WTC11 (cell line): ENCODE data around the gene IP6K3. TPM values are rescaled to one million over a fixed set of nuclear protein-coding genes. Genes with fewer than 3 reads are reported as not detected.

Experiments
- ATAC-seq: fragments of 200-7000 bp; cut with Tn5 transposase; 2 replicates; pipeline ENCODE4 v1.10.0; 2021; ENCODE audit warnings: mild to moderate bottlenecking, moderate library complexity
- CTCF ChIA-PET: fragments of 300-600 bp; sonication (Branson Sonifier 250); formaldehyde crosslinking; loops from one replicate; lab custom pipeline; 2021; ENCODE audit warnings: antibody characterized with exemption; lab: Charles Lee
- POLR2A ChIA-PET: fragments of 350-600 bp; sonication (Branson Sonifier 250); formaldehyde crosslinking; loops from one replicate; lab custom pipeline; 2021; ENCODE audit warnings: antibody characterized with exemption; lab: Charles Lee
- DNase-seq: peaks from one replicate; pipeline ENCODE4 v3.0.0; 2021; ENCODE audit warnings: low spot score
- H3K27ac Mint-ChIP-seq: 2 replicates; pipeline ENCODE4 v1.8.0; 2021; ENCODE audit warnings: mixed read lengths
- H3K27me3 Mint-ChIP-seq: 2 replicates; pipeline ENCODE4 v1.8.0; 2021; ENCODE audit warnings: low read depth, mild to moderate bottlenecking, moderate library complexity, mixed read lengths
- H3K36me3 Mint-ChIP-seq: 2 replicates; pipeline ENCODE4 v1.8.0; 2021; ENCODE audit warnings: mixed read lengths
- H3K4me1 Mint-ChIP-seq: 2 replicates; pipeline ENCODE4 v1.8.0; 2022; ENCODE audit warnings: mixed read lengths
- H3K4me3 Mint-ChIP-seq: 2 replicates; pipeline ENCODE4 v1.8.0; 2021; ENCODE audit warnings: mild to moderate bottlenecking, moderate library complexity, mixed read lengths
- H3K9me3 Mint-ChIP-seq: 2 replicates; pipeline ENCODE4 v1.8.0; 2021; ENCODE audit warnings: mixed read lengths
- AFF4 ChIP-seq: sonication (generic); formaldehyde crosslinking; IDR thresholded peaks from 2 replicates; pipeline ENCODE4 v1.8.1; 2023; ENCODE audit warnings: mild to moderate bottlenecking, missing genetic modification reagents, borderline replicate concordance
- CBFB ChIP-seq: sonication (generic); formaldehyde crosslinking; IDR thresholded peaks from 2 replicates; pipeline ENCODE4 v1.8.1; 2022; ENCODE audit warnings: mild to moderate bottlenecking, low read depth, missing genetic modification reagents
- CTCF ChIP-seq: fragments of 200-600 bp; IDR thresholded peaks from 2 replicates; pipeline ENCODE4 v1.8.0; 2022; ENCODE audit warnings: antibody characterized with exemption
- E2F1 ChIP-seq: sonication (generic); formaldehyde crosslinking; IDR thresholded peaks from 2 replicates; pipeline ENCODE4 v1.8.0; 2022; ENCODE audit warnings: mild to moderate bottlenecking, missing genetic modification reagents
- E2F5 ChIP-seq: sonication (generic); formaldehyde crosslinking; IDR thresholded peaks from 2 replicates; pipeline ENCODE4 v1.8.1; 2022; ENCODE audit warnings: mild to moderate bottlenecking, moderate library complexity, missing genetic modification reagents
- FOXK1 ChIP-seq: sonication (generic); formaldehyde crosslinking; IDR thresholded peaks from 2 replicates; pipeline ENCODE4 v1.8.0; 2022; ENCODE audit warnings: mild to moderate bottlenecking, moderate library complexity, missing genetic modification reagents
- HMGXB4 ChIP-seq: sonication (generic); formaldehyde crosslinking; IDR thresholded peaks from 2 replicates; pipeline ENCODE4 v1.8.1; 2023; ENCODE audit warnings: mild to moderate bottlenecking, moderate library complexity, missing genetic modification reagents
- PREB ChIP-seq: sonication (generic); formaldehyde crosslinking; IDR thresholded peaks from 2 replicates; pipeline ENCODE4 v1.8.1; 2022; ENCODE audit warnings: mild to moderate bottlenecking, missing genetic modification reagents, moderate library complexity, borderline replicate concordance
- SP1 ChIP-seq: sonication (generic); formaldehyde crosslinking; conservative IDR thresholded peaks from 2 replicates; pipeline ENCODE4 v1.8.1; 2022; ENCODE audit warnings: missing genetic modification reagents
- TP53 ChIP-seq: sonication (generic); formaldehyde crosslinking; IDR thresholded peaks from 2 replicates; pipeline ENCODE4 v1.8.1; 2023; ENCODE audit warnings: mild to moderate bottlenecking, missing genetic modification reagents
- ZMAT4 ChIP-seq: fragments of 250-450 bp; sonication (Bioruptor Pico); IDR thresholded peaks from 2 replicates; pipeline ENCODE4 v1.9.0; 2021; ENCODE audit warnings: mild to moderate bottlenecking
- ZNF138 ChIP-seq: sonication (generic); formaldehyde crosslinking; conservative IDR thresholded peaks from 2 replicates; pipeline ENCODE4 v1.8.1; 2022; ENCODE audit warnings: mild to moderate bottlenecking, moderate library complexity, missing genetic modification reagents
- ZNF232 ChIP-seq: sonication (generic); formaldehyde crosslinking; IDR thresholded peaks from 2 replicates; pipeline ENCODE4 v1.8.0; 2022; ENCODE audit warnings: mild to moderate bottlenecking, missing genetic modification reagents
- ZNF317 ChIP-seq: sonication (generic); formaldehyde crosslinking; IDR thresholded peaks from 2 replicates; pipeline ENCODE4 v1.8.1; 2023; ENCODE audit warnings: low read depth, mild to moderate bottlenecking, moderate library complexity, missing genetic modification reagents, borderline replicate concordance
- ZNF396 ChIP-seq: fragments of 250-450 bp; sonication (Bioruptor Pico); IDR thresholded peaks from 2 replicates; pipeline ENCODE4 v1.8.0; 2021; ENCODE audit warnings: mild to moderate bottlenecking, moderate library complexity, borderline replicate concordance
- ZNF423 ChIP-seq: fragments of 250-450 bp; sonication (Bioruptor Pico); IDR thresholded peaks from 2 replicates; pipeline ENCODE4 v2.1.2; 2022; ENCODE audit warnings: mild to moderate bottlenecking, moderate library complexity
- ZSCAN18 ChIP-seq: fragments of 250-450 bp; sonication (Bioruptor Pico); IDR thresholded peaks from 2 replicates; pipeline ENCODE4 v2.1.2; 2022; ENCODE audit warnings: mild to moderate bottlenecking, moderate library complexity
- total RNA-seq: library from RNA; stranded (reverse); gene quantifications from 3 replicates; pipeline ENCODE4 v1.2.3, GENCODE V29; 2021

Gene IP6K3
- total RNA-seq, 1 experiment from 2014 or later: 1.1 TPM

GRCh38 chr6:33772082-33772830 lies 25.6 kb upstream of the IP6K3 start:
- Mint-ChIP-seq H3K27ac (peak overlapping the region; percentile 72), H3K36me3 (peaks cover 39% of the 10 kb centered on the region), H3K4me3 (no peak overlapping the region), H3K9me3 (peaks cover 2% of the 10 kb centered on the region), H3K27me3 (no peaks in the 10 kb centered on the region), H3K4me1 (peaks cover 32% of the 10 kb centered on the region)
- DNase-seq (no peak), ATAC-seq (no peak)
- CTCF ChIA-PET: interaction anchor here (0.8 to 6.2 kb wide), 60 partner anchors 8 to 383 kb away, joined by 3 to 86 read pairs (median 7); partner anchors contain the start of genes IP6K3, LEMD2 and UQCC2
- POLR2A ChIA-PET: interaction anchor here (0.5 to 0.8 kb wide), 2 partner anchors 40 to 472 kb away, joined by 3 read pairs; no protein-coding TSS in a partner anchor
- TF ChIP-seq CBFB (CRISPR knock-in tag) (no peak), ZNF138 (no peak), ZNF317 (CRISPR knock-in tag) (no peak), PREB (no peak), ZSCAN18 (CRISPR knock-in tag) (no peak), ZMAT4 (no peak)

GRCh38 chr6:33771146-33772081 lies 24.7 kb upstream of the IP6K3 start:
- Mint-ChIP-seq H3K36me3 (peaks cover 32% of the 10 kb centered on the region), H3K27ac (peak overlapping the region; percentile 70), H3K4me1 (peaks cover 32% of the 10 kb centered on the region), H3K4me3 (0 out of 2 replicates have a peak overlapping the region, but pooled peaks have one; percentile 6), H3K9me3 (peaks cover 9% of the 10 kb centered on the region), H3K27me3 (no peaks in the 10 kb centered on the region)
- POLR2A ChIA-PET: interaction anchor here (0.5 to 1.4 kb wide), 6 partner anchors 10 to 472 kb away, joined by 3 to 4 read pairs (median 3); no protein-coding TSS in a partner anchor
- ATAC-seq (peak; percentile 81), DNase-seq (peak; percentile 86)
- CTCF ChIA-PET: interaction anchor here (0.6 to 6.2 kb wide), 86 partner anchors 9 to 612 kb away, joined by 3 to 86 read pairs (median 4); partner anchors contain the start of genes IP6K3, LEMD2 and UQCC2
- TF ChIP-seq E2F1 (CRISPR knock-in tag): 0 out of 2 replicates have a peak, but pooled peaks have one; percentile 45
- TF ChIP-seq FOXK1: no peak
- TF ChIP-seq ZNF396 (CRISPR knock-in tag): no peak
- TF ChIP-seq HMGXB4: 0 out of 2 replicates have a peak, but pooled peaks have one; percentile 36
- TF ChIP-seq CTCF: peak; percentile 86
- peak; percentile 99 for TF ChIP-seq ZNF423 (CRISPR knock-in tag)
- 0 out of 2 replicates have a peak, but pooled peaks have one; percentile 34 for TF ChIP-seq TP53 (CRISPR knock-in tag)
- peak; percentile 58 for TF ChIP-seq SP1
- 0 out of 2 replicates have a peak, but pooled peaks have one; percentile 66 for TF ChIP-seq E2F5 (CRISPR knock-in tag)
- no peak for TF ChIP-seq AFF4 (CRISPR knock-in tag)
- TF ChIP-seq ZNF232: 0 out of 2 replicates have a peak, but pooled peaks have one; percentile 43
